IMR-90 (cell line): ENCODE data around the gene CCDC122. TPM values are rescaled to one million over a fixed set of nuclear protein-coding genes. Genes with fewer than 3 reads are reported as not detected.

Experiments used
- ATAC-seq: fragments of 200-7000 bp; cut with Tn5 transposase; 2 replicates; pipeline ENCODE4 v1.9.1; 2020; ENCODE audit warnings: low read depth, mild to moderate bottlenecking, moderate library complexity
- BruUV-seq: library from RNA; stranded (reverse); fragments of 400-500 nt; replicated peaks from 2 replicates; lab custom pipeline; 2021; lab: Mats Ljungman, UMichigan
- CTCF ChIA-PET: fragments of 300-600 bp; formaldehyde crosslinking; extraction: SDS; loops from one replicate; lab custom pipeline; 2021; ENCODE audit warnings: antibody characterized with exemption; lab: Yijun Ruan, JAX
- POLR2A ChIA-PET: fragments of 300-600 bp; sonication (Branson Sonifier 250); formaldehyde crosslinking; loops from one replicate; lab custom pipeline; 2022; ENCODE audit warnings: antibody characterized with exemption; ENCODE audit not compliant: unreplicated experiment; lab: Charles Lee
- DNase-seq: peaks from one replicate; pipeline ENCODE4 v3.0.0; 2013
- H2AFZ ChIP-seq: replicated peaks from 2 replicates; pipeline ENCODE3; 2013; ENCODE audit warnings: low read length, mild to moderate bottlenecking; ENCODE audit not compliant: poor library complexity
- H2AK5ac ChIP-seq: 2 replicates; pipeline ENCODE4 v1.6.1; 2013; ENCODE audit warnings: low read depth, low read length, inconsistent platforms
- H2AK9ac ChIP-seq: replicated peaks from 2 replicates; pipeline ENCODE3; 2013; ENCODE audit warnings: mild to moderate bottlenecking, low read depth, low read length, moderate library complexity; ENCODE audit not compliant: poor library complexity
- H2BK120ac ChIP-seq: 2 replicates; pipeline ENCODE4 v1.6.1; 2013; ENCODE audit warnings: low read depth, low read length, inconsistent platforms
- H2BK15ac ChIP-seq: 3 replicates; pipeline ENCODE4 v1.6.1; 2013; ENCODE audit warnings: low read depth, low read length, inconsistent platforms
- H2BK20ac ChIP-seq: 2 replicates; pipeline ENCODE4 v1.6.1; 2013; ENCODE audit warnings: low read depth, mild to moderate bottlenecking, inconsistent platforms, low read length, moderate library complexity
- H2BK5ac ChIP-seq: 2 replicates; pipeline ENCODE4 v1.6.1; 2013; ENCODE audit warnings: mild to moderate bottlenecking, low read depth, low read length, inconsistent platforms; ENCODE audit not compliant: poor library complexity, severe bottlenecking
- H3K14ac ChIP-seq: replicated peaks from 2 replicates; pipeline ENCODE4 v1.6.1; 2013; ENCODE audit warnings: low read depth, low read length, inconsistent platforms
- H3K18ac ChIP-seq: 2 replicates; pipeline ENCODE4 v1.6.1; 2013; ENCODE audit warnings: low read depth, low read length, control low read depth
- H3K23ac ChIP-seq: 2 replicates; pipeline ENCODE4 v1.6.1; 2013; ENCODE audit warnings: low read depth, low read length, inconsistent platforms
- H3K27ac ChIP-seq: 2 replicates; pipeline ENCODE4 v1.5.1; 2013; ENCODE audit warnings: mild to moderate bottlenecking, control low read depth, low read length; ENCODE audit not compliant: insufficient read depth
- H3K27me3 ChIP-seq: 2 replicates; pipeline ENCODE4 v1.6.1; 2013; ENCODE audit warnings: low read length; ENCODE audit not compliant: control insufficient read depth, insufficient read depth
- H3K36me3 ChIP-seq: 2 replicates; pipeline ENCODE4 v1.6.1; 2013; ENCODE audit warnings: low read length, mixed read lengths; ENCODE audit not compliant: control insufficient read depth, insufficient read depth
- H3K4ac ChIP-seq: 2 replicates; pipeline ENCODE4 v1.6.1; 2013; ENCODE audit warnings: low read depth, low read length, inconsistent platforms
- H3K4me1 ChIP-seq: 2 replicates; pipeline ENCODE4 v1.6.1; 2013; ENCODE audit warnings: low read length, mixed read lengths; ENCODE audit not compliant: control insufficient read depth, insufficient read depth
- H3K4me2 ChIP-seq: 2 replicates; pipeline ENCODE4 v1.6.1; 2013; ENCODE audit warnings: low read depth, mild to moderate bottlenecking, control low read depth, low read length, moderate library complexity
- H3K4me3 ChIP-seq: 2 replicates; pipeline ENCODE4 v1.5.1; 2013; ENCODE audit warnings: low read depth, mild to moderate bottlenecking, control low read depth, low read length, moderate library complexity; ENCODE audit not compliant: insufficient read depth
- H3K56ac ChIP-seq: 2 replicates; pipeline ENCODE4 v1.6.1; 2013; ENCODE audit warnings: low read length, inconsistent platforms; ENCODE audit not compliant: insufficient read depth; ENCODE audit errors: extremely low read depth
- H3K79me1 ChIP-seq, 2 experiments: 2 replicates each; pipeline ENCODE4 v1.6.1; 2013; ENCODE audit warnings: low read length in 2 of 2, inconsistent platforms in 1 of 2, low read depth in 1 of 2
- H3K9ac ChIP-seq: 2 replicates; pipeline ENCODE4 v1.6.1; 2013; ENCODE audit warnings: low read depth, low read length, control low read depth
- H3K9me1 ChIP-seq: 2 replicates; pipeline ENCODE4 v1.6.1; 2013; ENCODE audit warnings: low read length, inconsistent platforms; ENCODE audit not compliant: insufficient read depth
- H3K9me3 ChIP-seq: 2 replicates; pipeline ENCODE4 v1.6.1; 2013; ENCODE audit warnings: low read length; ENCODE audit not compliant: control insufficient read depth, insufficient read depth
- H4K20me1 ChIP-seq: 2 replicates; pipeline ENCODE4 v1.6.1; 2013; ENCODE audit warnings: low read length, inconsistent platforms; ENCODE audit not compliant: insufficient read depth
- H4K5ac ChIP-seq: 2 replicates; pipeline ENCODE4 v1.6.1; 2013; ENCODE audit warnings: mild to moderate bottlenecking, low read depth, low read length, control low read depth
- H4K8ac ChIP-seq, 2 experiments: 2 replicates each; pipeline ENCODE4 v1.6.1; 2013; ENCODE audit warnings: low read depth in 2 of 2, low read length in 2 of 2, control low read depth in 1 of 2, inconsistent platforms in 1 of 2
- H4K91ac ChIP-seq: 2 replicates; pipeline ENCODE4 v1.6.1; 2013; ENCODE audit warnings: low read depth, low read length, inconsistent platforms; ENCODE audit not compliant: insufficient read depth
- CEBPB ChIP-seq: IDR thresholded peaks from 2 replicates; pipeline ENCODE4 v1.6.1; 2012; ENCODE audit warnings: low read depth, low read length, improper control_type of control experiment
- FOS ChIP-seq: fragments of 150-350 bp; IDR thresholded peaks from 2 replicates; pipeline ENCODE4 v1.6.1; 2016; ENCODE audit warnings: low read depth, low read length
- MAFK ChIP-seq: IDR thresholded peaks from 2 replicates; pipeline ENCODE4 v1.6.1; 2012; ENCODE audit warnings: low read depth, low read length, improper control_type of control experiment
- MAZ ChIP-seq: IDR thresholded peaks from 2 replicates; pipeline ENCODE4 v1.6.1; 2012; ENCODE audit warnings: low read depth, mild to moderate bottlenecking, low read length, improper control_type of control experiment, moderate library complexity, borderline replicate concordance
- MXI1 ChIP-seq: IDR thresholded peaks from 2 replicates; pipeline ENCODE4 v1.6.1; 2012; ENCODE audit warnings: low read depth, mild to moderate bottlenecking, low read length, moderate library complexity, borderline replicate concordance
- NFE2L2 ChIP-seq: fragments of 150-350 bp; IDR thresholded peaks from 2 replicates; pipeline ENCODE4 v1.6.1; 2016; ENCODE audit warnings: low read depth, mild to moderate bottlenecking, low read length
- POLR2A ChIP-seq: IDR thresholded peaks from 2 replicates; pipeline ENCODE4 v1.6.1; 2012; ENCODE audit warnings: mild to moderate bottlenecking, low read depth, low read length
- RAD21 ChIP-seq: IDR thresholded peaks from 2 replicates; pipeline ENCODE4 v1.6.1; 2012; ENCODE audit warnings: low read length, improper control_type of control experiment
- RCOR1 ChIP-seq: IDR thresholded peaks from 2 replicates; pipeline ENCODE4 v1.6.1; 2012; ENCODE audit warnings: mild to moderate bottlenecking, low read length, improper control_type of control experiment; ENCODE audit not compliant: insufficient replicate concordance
- RFX5 ChIP-seq: IDR thresholded peaks from 2 replicates; pipeline ENCODE4 v1.8.0; 2012; ENCODE audit warnings: low read depth, mild to moderate bottlenecking, low read length, moderate library complexity
- SMC3 ChIP-seq: fragments of 150-350 bp; IDR thresholded peaks from 2 replicates; pipeline ENCODE4 v1.6.1; 2016; ENCODE audit warnings: low read depth, mild to moderate bottlenecking, antibody characterized with exemption, low read length, moderate library complexity
- USF2 ChIP-seq: fragments of 150-350 bp; IDR thresholded peaks from 2 replicates; pipeline ENCODE4 v1.6.1; 2017; ENCODE audit warnings: mild to moderate bottlenecking, antibody characterized with exemption, low read length, low read depth
- WGBS, 2 experiments: methylation state at CpG; one replicate each; pipeline versions ENCODE4 v1.1.5 to v1.1.7; 2013; ENCODE audit warnings: missing lambda C conversion rate in 2 of 2; ENCODE audit not compliant: insufficient read length in 1 of 2; ENCODE audit errors: extremely low coverage in 2 of 2; 5-methylcytosine and 5-hydroxymethylcytosine counted together
- dilution Hi-C: fragments of 300-500 bp; cut with HindIII; formaldehyde crosslinking; loops from one replicate; pipeline ENCODE4 v1.14.3; 2018; ENCODE audit warnings: low sequenced_read_pairs; ENCODE audit not compliant: unreplicated experiment
- in situ Hi-C: fragments of 300-500 bp; cut with MboI; formaldehyde crosslinking; loops from 3 replicates; pipeline ENCODE4 v1.14.3; 2019; ENCODE audit warnings: low sequenced_read_pairs, inconsistent platforms, mixed read lengths
- intact Hi-C: fragments of 100-400 bp; cut with micrococcal nuclease; formaldehyde crosslinking; loops from 2 replicates; pipeline ENCODE4 v1.10.0; 2022
- polyA plus RNA-seq, 3 experiments: library from polyadenylated mRNA; depleted of rRNA; stranded (reverse); fragments of >200 nt; gene quantifications; 2 replicates each; pipeline ENCODE4 v1.2.3, GENCODE V29; 2012; ENCODE audit warnings: low replicate concordance in 1 of 3
- total RNA-seq: library from RNA; depleted of rRNA; stranded (reverse); fragments of >200 nt; gene quantifications from 2 replicates; pipeline ENCODE4 v1.2.3, GENCODE V29; 2012
- TF ChIP-seq, protein P1 (sequence below): conservative IDR thresholded peaks from 2 replicates; pipeline ENCODE4 v1.5.1; 2012; ENCODE audit warnings: mild to moderate bottlenecking, low read depth, low read length, improper control_type of control experiment
- TF ChIP-seq, protein P2 (sequence below): fragments of 150-350 bp; IDR thresholded peaks from 2 replicates; pipeline ENCODE4 v1.6.1; 2016; ENCODE audit warnings: low read depth, mild to moderate bottlenecking, low read length, moderate library complexity, borderline replicate concordance

CCDC122 gene
- total and polyA plus RNA-seq, 2 of the 4 experiments (the other 2 are of a cell fraction), result 0.70 to 0.72 TPM

DNA sequence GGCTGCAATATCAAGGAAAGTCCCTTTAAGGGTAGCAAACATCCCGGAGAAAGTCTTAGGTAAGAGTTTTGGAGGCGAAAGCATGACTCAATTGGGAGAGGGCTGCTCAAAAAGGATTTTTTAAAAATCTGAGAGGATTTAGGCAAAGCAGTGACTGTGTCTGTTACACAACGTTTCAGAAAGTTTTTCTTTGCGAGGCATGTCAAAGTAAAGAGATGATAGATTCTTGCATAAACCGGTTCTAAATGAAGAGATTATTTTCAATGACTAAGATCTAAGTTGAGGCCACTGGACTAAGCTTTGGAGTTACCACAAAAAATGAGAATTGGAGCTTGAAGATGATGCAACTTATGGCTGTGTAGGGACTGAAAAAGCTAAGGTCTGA is 49.1 kb downstream of the CCDC122 start:
- H4K5ac ChIP-seq, result peak overlapping the region; percentile 32; the same call in 1 of the 2 replicates
- H2BK20ac ChIP-seq, result no peak overlapping the region
- WGBS, 2 experiments, result 35% methylated on average over 4 of the region's 5 CpGs; no CpG with 5 or more reads in 1 of the 2 experiments
- no peaks in the 10 kb centered on the region for H3K9me1 ChIP-seq
- ChIA-PET POLR2A (no interaction called here), CTCF (no interaction called here)
- no peaks in the 10 kb centered on the region for H3K79me1 ChIP-seq
- peak overlapping the region; percentile 21; the same call in 1 of the 2 replicates for H3K27ac ChIP-seq
- no peak overlapping the region for H2AK5ac ChIP-seq
- dilution Hi-C loops, result no loop called here
- no peak overlapping the region for H2AK9ac ChIP-seq
- peak overlapping the region; percentile 8; the same call in 1 of the 2 replicates for H4K91ac ChIP-seq
- peak overlapping the region; percentile 37; the same call in 1 of the 2 replicates for H3K4ac ChIP-seq
- no peaks in the 10 kb centered on the region for H3K36me3 ChIP-seq
- in situ Hi-C loops, result no loop called here
- 0 out of 2 replicates have a peak overlapping the region, but pooled peaks have one; percentile 35 for H3K14ac ChIP-seq
- TF ChIP-seq, protein P1, sequence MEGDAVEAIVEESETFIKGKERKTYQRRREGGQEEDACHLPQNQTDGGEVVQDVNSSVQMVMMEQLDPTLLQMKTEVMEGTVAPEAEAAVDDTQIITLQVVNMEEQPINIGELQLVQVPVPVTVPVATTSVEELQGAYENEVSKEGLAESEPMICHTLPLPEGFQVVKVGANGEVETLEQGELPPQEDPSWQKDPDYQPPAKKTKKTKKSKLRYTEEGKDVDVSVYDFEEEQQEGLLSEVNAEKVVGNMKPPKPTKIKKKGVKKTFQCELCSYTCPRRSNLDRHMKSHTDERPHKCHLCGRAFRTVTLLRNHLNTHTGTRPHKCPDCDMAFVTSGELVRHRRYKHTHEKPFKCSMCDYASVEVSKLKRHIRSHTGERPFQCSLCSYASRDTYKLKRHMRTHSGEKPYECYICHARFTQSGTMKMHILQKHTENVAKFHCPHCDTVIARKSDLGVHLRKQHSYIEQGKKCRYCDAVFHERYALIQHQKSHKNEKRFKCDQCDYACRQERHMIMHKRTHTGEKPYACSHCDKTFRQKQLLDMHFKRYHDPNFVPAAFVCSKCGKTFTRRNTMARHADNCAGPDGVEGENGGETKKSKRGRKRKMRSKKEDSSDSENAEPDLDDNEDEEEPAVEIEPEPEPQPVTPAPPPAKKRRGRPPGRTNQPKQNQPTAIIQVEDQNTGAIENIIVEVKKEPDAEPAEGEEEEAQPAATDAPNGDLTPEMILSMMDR, result no peak
- TF ChIP-seq SMC3 (no peak), MAFK (no peak), CEBPB (peak; percentile 95), NFE2L2 (peak; percentile 12; the same call in 1 of the 2 replicates), POLR2A (no peak), RCOR1 (no peak), FOS (no peak), RFX5 (no peak), MAZ (no peak), USF2 (no peak), RAD21 (no peak), MXI1 (no peak)
- TF ChIP-seq, protein P2, sequence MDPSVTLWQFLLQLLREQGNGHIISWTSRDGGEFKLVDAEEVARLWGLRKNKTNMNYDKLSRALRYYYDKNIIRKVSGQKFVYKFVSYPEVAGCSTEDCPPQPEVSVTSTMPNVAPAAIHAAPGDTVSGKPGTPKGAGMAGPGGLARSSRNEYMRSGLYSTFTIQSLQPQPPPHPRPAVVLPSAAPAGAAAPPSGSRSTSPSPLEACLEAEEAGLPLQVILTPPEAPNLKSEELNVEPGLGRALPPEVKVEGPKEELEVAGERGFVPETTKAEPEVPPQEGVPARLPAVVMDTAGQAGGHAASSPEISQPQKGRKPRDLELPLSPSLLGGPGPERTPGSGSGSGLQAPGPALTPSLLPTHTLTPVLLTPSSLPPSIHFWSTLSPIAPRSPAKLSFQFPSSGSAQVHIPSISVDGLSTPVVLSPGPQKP, result no peak
- ATAC-seq (peak; percentile 79), DNase-seq (peak; percentile 79)
- peak overlapping the region; percentile 33; the same call in 1 of the 2 replicates for H2BK120ac ChIP-seq
- no peak overlapping the region for H3K56ac ChIP-seq
- no peak overlapping the region for H3K23ac ChIP-seq
- H4K20me1 ChIP-seq, result no peaks in the 10 kb centered on the region
- H3K4me1 ChIP-seq, result peaks cover 1% of the 10 kb centered on the region; the same call in 1 of the 2 replicates
- no peak overlapping the region for H2AFZ ChIP-seq
- peak overlapping the region; percentile 5; the same call in 1 of the 2 replicates for H3K4me2 ChIP-seq
- H3K27me3 ChIP-seq, result no peaks in the 10 kb centered on the region
- no peaks in the 10 kb centered on the region for H3K9me3 ChIP-seq
- H3K18ac ChIP-seq, result peak overlapping the region; percentile 16; the same call in 1 of the 2 replicates
- no peak overlapping the region; the same call in 1 of the 2 replicates for H3K9ac ChIP-seq
- peak overlapping the region; percentile 80 for H2BK5ac ChIP-seq
- H2BK15ac ChIP-seq, result no peak overlapping the region
- H3K4me3 ChIP-seq, result no peak overlapping the region
- intact Hi-C loops, result no loop called here
- no TSS peak for BruUV-seq
- peak overlapping the region; percentile 16 to 31; a peak in 1 of 4 replicates for H4K8ac ChIP-seq
